ENCODE results near the gene CWH43.

The CWH43 gene

GRCh38 chr4:48985976-48986653 lies at the start of gene CWH43:
Gene CWH43, plus strand, starts transcription at chr4:48986275. Its CDS starts 155 bp downstream, at chr4:48986430.
- no peak within 1 kb of the TSS for H3K27ac ChIP-seq
- TF ChIP-seq ZFX (IDR thresholded peaks at IDR 0.05; ENCODE audit: borderline replicate concordance) (no peak), CTCF (IDR thresholded peaks at IDR 0.05) (peak; percentile 32; the same call in 1 of the 2 replicates)

GRCh38 chr4:48937033-48937432 lies 49.0 kb upstream of the CWH43 start:
- H3K27ac ChIP-seq = no peak overlapping the region
- no peak for TF ChIP-seq ZFX (IDR thresholded peaks at IDR 0.05; ENCODE audit: borderline replicate concordance)
- no peak for TF ChIP-seq CTCF (IDR thresholded peaks at IDR 0.05)

GRCh38 chr4:48938831-48939230 lies 47.2 kb upstream of the CWH43 start:
- H3K27ac ChIP-seq = no peak overlapping the region
- TF ChIP-seq CTCF (IDR thresholded peaks at IDR 0.05) = no peak
- TF ChIP-seq ZFX (IDR thresholded peaks at IDR 0.05; ENCODE audit: borderline replicate concordance) = no peak

GRCh38 chr4:48939785-48940184 lies 46.3 kb upstream of the CWH43 start:
- TF ChIP-seq ZFX (IDR thresholded peaks at IDR 0.05; ENCODE audit: borderline replicate concordance) = no peak
- TF ChIP-seq CTCF (IDR thresholded peaks at IDR 0.05) = no peak
- no peak overlapping the region for H3K27ac ChIP-seq

- H3K27ac ChIP-seq = no peak overlapping the region
- TF ChIP-seq CTCF (IDR thresholded peaks at IDR 0.05) (peak; percentile 47), ZFX (IDR thresholded peaks at IDR 0.05; ENCODE audit: borderline replicate concordance) (no peak)
Observed at GRCh38 chr4:48943387-48943786, 42.7 kb upstream of the CWH43 start.

GRCh38 chr4:48944252-48944651 lies 41.8 kb upstream of the CWH43 start:
- H3K27ac ChIP-seq = no peak overlapping the region
- no peak for TF ChIP-seq ZFX (IDR thresholded peaks at IDR 0.05; ENCODE audit: borderline replicate concordance)

- peak; percentile 84 for TF ChIP-seq CTCF (IDR thresholded peaks at IDR 0.05)
- no peak for TF ChIP-seq ZFX (IDR thresholded peaks at IDR 0.05; ENCODE audit: borderline replicate concordance)
- H3K27ac ChIP-seq = no peak overlapping the region
Observed at GRCh38 chr4:48944756-48945241, 41.3 kb upstream of the CWH43 start.

Measured in 22Rv1 (cell line).